Glutamatergic neuron (in vitro differentiated cells): ENCODE data around the gene MTM1. TPM values are rescaled to one million over a fixed set of nuclear protein-coding genes. Genes with fewer than 3 reads are reported as not detected.

Experiments used
- DNase-seq: peaks from one replicate; pipeline ENCODE4 v3.0.0; 2022
- H3K27ac Mint-ChIP-seq: one replicate; pipeline ENCODE4 v1.8.0; 2020; ENCODE audit warnings: mild to moderate bottlenecking, mixed read lengths, inconsistent platforms; ENCODE audit not compliant: unreplicated experiment
- H3K27me3 Mint-ChIP-seq: one replicate; pipeline ENCODE4 v1.8.0; 2020; ENCODE audit warnings: mild to moderate bottlenecking, moderate library complexity, mixed read lengths, inconsistent platforms; ENCODE audit not compliant: unreplicated experiment
- H3K36me3 Mint-ChIP-seq: one replicate; pipeline ENCODE4 v1.8.0; 2020; ENCODE audit warnings: mild to moderate bottlenecking, mixed read lengths, inconsistent platforms; ENCODE audit not compliant: unreplicated experiment
- H3K4me1 Mint-ChIP-seq: one replicate; pipeline ENCODE4 v1.8.0; 2020; ENCODE audit warnings: mild to moderate bottlenecking, low read depth, mixed read lengths, inconsistent platforms; ENCODE audit not compliant: unreplicated experiment
- H3K4me3 Mint-ChIP-seq: one replicate; pipeline ENCODE4 v1.8.0; 2020; ENCODE audit warnings: mild to moderate bottlenecking, mixed read lengths, inconsistent platforms; ENCODE audit not compliant: unreplicated experiment
- H3K9me3 Mint-ChIP-seq: one replicate; pipeline ENCODE4 v1.8.0; 2020; ENCODE audit warnings: mild to moderate bottlenecking, moderate library complexity, mixed read lengths, inconsistent platforms; ENCODE audit not compliant: unreplicated experiment
- long read RNA-seq: library from polyadenylated mRNA; unstranded; transcript quantifications from one replicate; pipeline ENCODE4 v2.0.0, GENCODE V29; 2020; ENCODE audit not compliant: unreplicated experiment
- total RNA-seq: library from RNA; stranded (reverse); fragmentation: NEBNext Ultra II Directional; extraction: Animal tissue kit (Norgen Biotek cat#: 25700); gene quantifications from one replicate; pipeline ENCODE4 v1.2.1, GENCODE V29; 2021; ENCODE audit not compliant: unreplicated experiment
- TF ChIP-seq, protein P1 (sequence below): fragments of 200-600 bp; sonication (generic); IDR thresholded peaks from one replicate; pipeline ENCODE4 v1.5.0; 2021; ENCODE audit not compliant: partially characterized antibody, unreplicated experiment

Gene MTM1
- 7.4 TPM for total RNA-seq
- long read RNA-seq = 0 reads

GRCh38 chrX:150568320-150569154 is at the start of gene MTM1:
Gene MTM1, plus strand, starts transcription at chrX:150568621. Its CDS starts 23,994 bp downstream, at chrX:150592615.
- peak within 1 kb of the TSS; percentile 73 for H3K4me3 Mint-ChIP-seq
- H3K9me3 Mint-ChIP-seq = no peaks in the 10 kb centered on the region
- DNase-seq = peak; percentile 92
- no peak within 1 kb of the TSS for H3K27ac Mint-ChIP-seq
- TF ChIP-seq, protein P1, sequence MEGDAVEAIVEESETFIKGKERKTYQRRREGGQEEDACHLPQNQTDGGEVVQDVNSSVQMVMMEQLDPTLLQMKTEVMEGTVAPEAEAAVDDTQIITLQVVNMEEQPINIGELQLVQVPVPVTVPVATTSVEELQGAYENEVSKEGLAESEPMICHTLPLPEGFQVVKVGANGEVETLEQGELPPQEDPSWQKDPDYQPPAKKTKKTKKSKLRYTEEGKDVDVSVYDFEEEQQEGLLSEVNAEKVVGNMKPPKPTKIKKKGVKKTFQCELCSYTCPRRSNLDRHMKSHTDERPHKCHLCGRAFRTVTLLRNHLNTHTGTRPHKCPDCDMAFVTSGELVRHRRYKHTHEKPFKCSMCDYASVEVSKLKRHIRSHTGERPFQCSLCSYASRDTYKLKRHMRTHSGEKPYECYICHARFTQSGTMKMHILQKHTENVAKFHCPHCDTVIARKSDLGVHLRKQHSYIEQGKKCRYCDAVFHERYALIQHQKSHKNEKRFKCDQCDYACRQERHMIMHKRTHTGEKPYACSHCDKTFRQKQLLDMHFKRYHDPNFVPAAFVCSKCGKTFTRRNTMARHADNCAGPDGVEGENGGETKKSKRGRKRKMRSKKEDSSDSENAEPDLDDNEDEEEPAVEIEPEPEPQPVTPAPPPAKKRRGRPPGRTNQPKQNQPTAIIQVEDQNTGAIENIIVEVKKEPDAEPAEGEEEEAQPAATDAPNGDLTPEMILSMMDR = no peak
- H3K27me3 Mint-ChIP-seq = peaks cover 1% of the 10 kb centered on the region
- H3K4me1 Mint-ChIP-seq = peaks cover 1% of the 10 kb centered on the region
- H3K36me3 Mint-ChIP-seq = no peaks in the 10 kb centered on the region

- H3K4me1 Mint-ChIP-seq = peaks cover 2% of the 10 kb centered on the region
- H3K27me3 Mint-ChIP-seq = no peaks in the 10 kb centered on the region
- DNase-seq = no peak
- H3K9me3 Mint-ChIP-seq = no peaks in the 10 kb centered on the region
- H3K4me3 Mint-ChIP-seq = no peak overlapping the region
- H3K27ac Mint-ChIP-seq = no peak overlapping the region
- TF ChIP-seq, protein P1 = no peak
- H3K36me3 Mint-ChIP-seq = no peaks in the 10 kb centered on the region
Observed at GRCh38 chrX:150522494-150522893, 45.9 kb upstream of the MTM1 start.

DNA sequence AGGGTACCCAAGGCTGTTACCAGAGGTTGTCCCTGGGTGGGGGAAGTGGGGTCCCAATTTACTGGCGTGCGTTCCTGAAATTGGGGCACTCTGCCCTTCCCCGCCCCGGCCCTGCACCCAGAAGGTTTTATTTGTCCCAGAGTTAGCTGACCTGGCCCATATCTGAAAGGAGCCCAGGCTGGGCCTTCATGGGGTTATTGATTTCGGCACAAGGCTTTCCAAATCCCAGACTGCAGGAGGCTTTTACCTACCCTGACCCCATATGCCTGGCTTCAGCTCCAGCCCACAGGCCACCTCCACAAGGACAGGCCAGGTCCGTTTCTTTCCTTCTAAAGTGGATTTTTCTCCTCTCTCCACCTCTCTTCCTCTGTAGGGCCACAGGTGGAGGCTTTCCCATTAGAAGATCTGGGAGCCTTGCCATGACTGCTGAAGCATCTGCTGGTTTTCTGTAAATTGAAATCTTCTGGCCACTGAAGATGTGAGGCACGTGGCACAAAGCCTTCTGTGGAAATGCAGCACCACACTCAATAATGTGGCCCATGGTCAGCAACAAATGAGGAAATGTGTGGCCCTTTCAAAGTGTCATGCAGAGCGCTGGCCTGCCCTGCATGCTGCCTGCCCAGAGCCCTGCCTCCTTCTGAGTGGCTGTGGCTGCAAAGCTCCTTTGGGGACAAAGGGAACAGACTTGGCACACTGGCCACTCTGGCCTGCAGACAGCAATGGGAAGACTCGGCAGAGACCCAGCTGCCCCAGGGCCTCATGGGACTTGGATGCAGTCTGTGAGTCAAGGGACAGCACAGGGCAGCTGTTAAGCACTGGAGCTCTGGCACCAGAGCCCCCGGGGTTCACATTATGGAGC is 43.1 kb upstream of the MTM1 start:
- H3K4me1 Mint-ChIP-seq = peaks cover 2% of the 10 kb centered on the region
- no peaks in the 10 kb centered on the region for H3K9me3 Mint-ChIP-seq
- H3K27ac Mint-ChIP-seq = no peak overlapping the region
- peak; percentile 28 for DNase-seq
- no peaks in the 10 kb centered on the region for H3K36me3 Mint-ChIP-seq
- H3K4me3 Mint-ChIP-seq = no peak overlapping the region
- no peaks in the 10 kb centered on the region for H3K27me3 Mint-ChIP-seq
- TF ChIP-seq, protein P1 = no peak

GRCh38 chrX:150526692-150527091 is 41.7 kb upstream of the MTM1 start:
- Mint-ChIP-seq H3K27me3 (no peaks in the 10 kb centered on the region), H3K4me1 (peaks cover 2% of the 10 kb centered on the region), H3K36me3 (no peaks in the 10 kb centered on the region), H3K27ac (no peak overlapping the region), H3K4me3 (no peak overlapping the region), H3K9me3 (no peaks in the 10 kb centered on the region)
- no peak for DNase-seq
- TF ChIP-seq, protein P1 = no peak
